HepG2 (cell line): ENCODE results near the gene RPL36AL. TPM values are rescaled to one million over a fixed set of nuclear protein-coding genes. Genes with fewer than 3 reads are reported as not detected.

Experiments
- CEBPB ChIP-seq: IDR thresholded peaks from 2 replicates; pipeline ENCODE4 v1.6.1; 2011; ENCODE audit warnings: low read depth, low read length, improper control_type of control experiment, borderline replicate concordance
- EED ChIP-seq: sonication (generic); formaldehyde crosslinking; IDR thresholded peaks from 2 replicates; pipeline ENCODE4 v1.5.0; 2020; ENCODE audit warnings: mild to moderate bottlenecking, missing genetic modification reagents
- EHMT2 ChIP-seq: fragments of 200-600 bp; sonication (generic); IDR thresholded peaks from 2 replicates; pipeline ENCODE4 v1.7.0; 2017; ENCODE audit warnings: antibody characterized with exemption, low read depth, low read length, borderline replicate concordance
- FOXO1 ChIP-seq: sonication (generic); formaldehyde crosslinking; IDR thresholded peaks from 2 replicates; pipeline ENCODE4 v1.4.0; 2020; ENCODE audit warnings: missing genetic modification reagents
- HNF4A ChIP-seq: sonication (generic); formaldehyde crosslinking; IDR thresholded peaks from 2 replicates; pipeline ENCODE4 v1.4.0; 2020; ENCODE audit warnings: missing genetic modification reagents
- IRF1 ChIP-seq: sonication (generic); formaldehyde crosslinking; IDR thresholded peaks from 2 replicates; pipeline ENCODE4 v1.4.0; 2020; ENCODE audit warnings: low read depth, mild to moderate bottlenecking, missing genetic modification reagents
- NR2F6 ChIP-seq, 2 experiments: IDR thresholded peaks; 2 replicates each; pipeline ENCODE4 v1.6.1; 2016; ENCODE audit warnings: antibody characterized with exemption in 1 of 2, mild to moderate bottlenecking in 1 of 2
- POLR2AphosphoS2 ChIP-seq: IDR thresholded peaks from 2 replicates; pipeline ENCODE4 v1.6.1; 2011; ENCODE audit warnings: low read depth, low read length, improper control_type of control experiment
- SIN3B ChIP-seq: fragments of 150-350 bp; IDR thresholded peaks from 2 replicates; pipeline ENCODE4 v1.6.1; 2014; ENCODE audit warnings: low read length
- SP2 ChIP-seq: sonication (generic); formaldehyde crosslinking; IDR thresholded peaks from 2 replicates; pipeline ENCODE4 v1.5.1; 2020; ENCODE audit warnings: mild to moderate bottlenecking, missing genetic modification reagents
- ZBTB37 ChIP-seq: sonication (generic); formaldehyde crosslinking; IDR thresholded peaks from 2 replicates; pipeline ENCODE4 v1.4.0; 2020; ENCODE audit warnings: mild to moderate bottlenecking, missing genetic modification reagents
- ZNF253 ChIP-seq: sonication (generic); formaldehyde crosslinking; IDR thresholded peaks from 2 replicates; pipeline ENCODE4 v1.8.0; 2022; ENCODE audit warnings: mild to moderate bottlenecking, missing genetic modification reagents, borderline replicate concordance
- ZNF281 ChIP-seq: sonication (generic); formaldehyde crosslinking; IDR thresholded peaks from 2 replicates; pipeline ENCODE4 v1.4.0; 2020; ENCODE audit warnings: missing genetic modification reagents, borderline replicate concordance
- ZNF546 ChIP-seq: sonication (generic); formaldehyde crosslinking; conservative IDR thresholded peaks from 2 replicates; pipeline ENCODE4 v1.8.1; 2023; ENCODE audit warnings: mild to moderate bottlenecking, missing genetic modification reagents
- ZNF737 ChIP-seq: sonication (generic); formaldehyde crosslinking; IDR thresholded peaks from 2 replicates; pipeline ENCODE4 v1.5.0; 2020; ENCODE audit warnings: missing genetic modification reagents, mild to moderate bottlenecking, borderline replicate concordance
- ZNF749 ChIP-seq: sonication (generic); formaldehyde crosslinking; IDR thresholded peaks from 2 replicates; pipeline ENCODE4 v1.8.0; 2022; ENCODE audit warnings: mild to moderate bottlenecking, missing genetic modification reagents, moderate library complexity, borderline replicate concordance
- ZNF777 ChIP-seq: sonication (generic); formaldehyde crosslinking; IDR thresholded peaks from 2 replicates; pipeline ENCODE4 v1.4.0; 2020; ENCODE audit warnings: missing genetic modification reagents
- ZSCAN22 ChIP-seq: sonication (generic); formaldehyde crosslinking; IDR thresholded peaks from 2 replicates; pipeline ENCODE4 v1.4.0; 2020; ENCODE audit warnings: mild to moderate bottlenecking, missing genetic modification reagents
- polyA plus RNA-seq, 8 experiments: library from polyadenylated mRNA; depleted of rRNA in 3 of 8; stranded (reverse) in 7 of 8; unstranded in 1 of 8; fragments of >200 nt; fragmentation: Illumina TruSeq in 4 of 8; extraction: Trizol in 4 of 8; gene quantifications; 2 replicates each; pipeline versions ENCODE4 v1.2.1 to v1.2.3, GENCODE V29; 2011 to 2016; ENCODE audit warnings: low read depth in 4 of 8, missing spikeins in 1 of 8, mixed read lengths in 1 of 8; ENCODE audit not compliant: insufficient read depth in 1 of 8
- total RNA-seq, 5 experiments: library from RNA; depleted of rRNA; stranded (reverse); fragments of >200 nt; fragmentation: Illumina TruSeq; extraction: Trizol; gene quantifications; 2 replicates each; pipeline ENCODE4 v1.2.3, GENCODE V29; 2016; ENCODE audit warnings: low read depth in 1 of 5

The RPL36AL gene
- total and polyA plus RNA-seq, 2 of the 13 experiments (the other 11 are each of a cell fraction or from before 2014, with no cell fraction given): 90.0 to 294 TPM

- TF ChIP-seq ZBTB37 (CRISPR knock-in tag) (0 out of 2 replicates have a peak, but pooled peaks have one; percentile 35), HNF4A (CRISPR knock-in tag) (peak; percentile 21; the same call in 1 of the 2 replicates), ZNF253 (CRISPR knock-in tag) (no peak), ZNF281 (no peak), EED (CRISPR knock-in tag) (0 out of 2 replicates have a peak, but pooled peaks have one; percentile 24), ZSCAN22 (CRISPR knock-in tag) (no peak), POLR2AphosphoS2 (peak; percentile 93), ZNF546 (CRISPR knock-in tag) (no peak), CEBPB (no peak), ZNF737 (CRISPR knock-in tag) (0 out of 2 replicates have a peak, but pooled peaks have one; percentile 50), EHMT2 (no peak), SP2 (CRISPR knock-in tag) (no peak), FOXO1 (CRISPR knock-in tag) (peak; percentile 28), ZNF749 (CRISPR knock-in tag) (0 out of 2 replicates have a peak, but pooled peaks have one; percentile 65), IRF1 (CRISPR knock-in tag) (no peak), NR2F6 (IDR thresholded peaks at IDR 0.05) (no peak), NR2F6 (CRISPR knock-in tag; IDR thresholded peaks at IDR 0.05) (no peak; the same call in 1 of the 2 replicates), SIN3B (no peak), ZNF777 (CRISPR knock-in tag) (0 out of 2 replicates have a peak, but pooled peaks have one; percentile 27)
Observed at GRCh38 chr14:49585803-49586672, 34.4 kb downstream of the RPL36AL start, which contains the start of gene RPS29 (continued).
